Stimulated activated CD8-positive, alpha-beta memory T cell treated with anti-CD3 and anti-CD28 coated beads, Interleukin-15, amount 100 ng/mL, for 48 hours (primary cell): ENCODE data around the gene AUP1.
A peak's percentile ranks its signal among the peaks of the same experiment; 100 is the strongest.
"Not testable (repeated sequence)": the region's sequence is repeated elsewhere in the genome, so short reads cannot be mapped to it uniquely, and the experiment has no call there.

Source experiments
- DNase-seq, 2 donors: peaks; one replicate each; pipeline ENCODE4 v3.0.0-alpha.2; 2020; ENCODE audit warnings: low read depth in 2 of 2

Gene AUP1

GRCh38 chr2:74529357-74530238 lies at the start of gene AUP1, which contains the start of gene HTRA2:
AUP1 (minus strand) TSS chr2:74529706; CDS start chr2:74529629, 77 bp downstream.
HTRA2 (plus strand) TSS chr2:74529933; CDS start chr2:74530007, 74 bp downstream.
- peak; percentile 95 to 96 for DNase-seq

- DNase-seq, result no peak
Observed at GRCh38 chr2:74578408-74578807, 48.9 kb upstream of the AUP1 start.

GRCh38 chr2:74577448-74577847 lies 47.9 kb upstream of the AUP1 start:
- no peak for DNase-seq

GRCh38 chr2:74576863-74577229 lies 47.3 kb upstream of the AUP1 start:
- DNase-seq, result no peak

- no peak for DNase-seq
Observed at GRCh38 chr2:74576211-74576862, 46.8 kb upstream of the AUP1 start.

GRCh38 chr2:74575320-74575719 lies 45.8 kb upstream of the AUP1 start:
- DNase-seq, result no peak

GRCh38 chr2:74573747-74574562 lies 44.4 kb upstream of the AUP1 start:
- DNase-seq, result no peak

GRCh38 chr2:74572178-74572925 lies 42.8 kb upstream of the AUP1 start:
- no peak for DNase-seq

GRCh38 chr2:74571058-74571457 lies 41.6 kb upstream of the AUP1 start:
- no peak for DNase-seq

- no peak for DNase-seq
Observed at GRCh38 chr2:74569686-74570085, 40.2 kb upstream of the AUP1 start.

GRCh38 chr2:74567881-74568280 lies 38.4 kb upstream of the AUP1 start:
- DNase-seq, result no peak

- no peak for DNase-seq
Observed at GRCh38 chr2:74566754-74567085, 37.2 kb upstream of the AUP1 start.

- no peak for DNase-seq
Observed at GRCh38 chr2:74566076-74566753, 36.7 kb upstream of the AUP1 start.

GRCh38 chr2:74564222-74564621 lies 34.7 kb upstream of the AUP1 start:
- no peak for DNase-seq

- no peak for DNase-seq
Observed at GRCh38 chr2:74562126-74562775, 32.7 kb upstream of the AUP1 start.

GRCh38 chr2:74561022-74561421 lies 31.5 kb upstream of the AUP1 start:
- not testable (repeated sequence) for DNase-seq

- DNase-seq, result no peak
Observed at GRCh38 chr2:74560591-74560990, 31.1 kb upstream of the AUP1 start.

GRCh38 chr2:74559912-74560311 lies 30.4 kb upstream of the AUP1 start:
- DNase-seq, result no peak

- no peak for DNase-seq
Observed at GRCh38 chr2:74558284-74559230, 29.1 kb upstream of the AUP1 start.
